ENCODE results near the gene ICAM2.
"Not testable (repeated sequence)": the region's sequence is repeated elsewhere in the genome, so short reads cannot be mapped to it uniquely, and the experiment has no call there.

The ICAM2 gene

GRCh38 chr17:64042700-64043485 is 22.5 kb upstream of the ICAM2 start:
- no peak for DNase-seq

GRCh38 chr17:64041912-64042311 is 21.5 kb upstream of the ICAM2 start:
- no peak for DNase-seq

- no peak for DNase-seq
Observed at GRCh38 chr17:64040206-64040605, 19.8 kb upstream of the ICAM2 start.

GRCh38 chr17:64039106-64039400 is 18.6 kb upstream of the ICAM2 start:
- no peak for DNase-seq

- DNase-seq, result no peak
Observed at GRCh38 chr17:64038331-64039105, 18.1 kb upstream of the ICAM2 start.

- no peak for DNase-seq
Observed at GRCh38 chr17:64037802-64038201, 17.4 kb upstream of the ICAM2 start.

GRCh38 chr17:64037180-64037579 is 16.7 kb upstream of the ICAM2 start:
- no peak for DNase-seq

- no peak for DNase-seq
Observed at GRCh38 chr17:64036198-64036922, 15.9 kb upstream of the ICAM2 start.

- no peak for DNase-seq
Observed at GRCh38 chr17:64032081-64032480, 11.6 kb upstream of the ICAM2 start.

- peak; percentile 76 for DNase-seq
Observed at GRCh38 chr17:64028874-64029464, 8.5 kb upstream of the ICAM2 start.

- DNase-seq, result peak; percentile 88
Observed at GRCh38 chr17:64025732-64026294, 5.4 kb upstream of the ICAM2 start.

- DNase-seq, result peak; percentile 56
Observed at GRCh38 chr17:64024781-64025731, 4.6 kb upstream of the ICAM2 start.

GRCh38 chr17:64024215-64024654 is 3.8 kb upstream of the ICAM2 start:
- DNase-seq, result no peak

- DNase-seq, result peak; percentile 11
Observed at GRCh38 chr17:64022611-64023063, 2.2 kb upstream of the ICAM2 start.

- not testable (repeated sequence) for DNase-seq
Observed at GRCh38 chr17:64019551-64019961, 877 bp downstream of the ICAM2 start.

- no peak for DNase-seq
Observed at GRCh38 chr17:64017381-64017980, 3.0 kb downstream of the ICAM2 start.

- DNase-seq, result no peak
Observed at GRCh38 chr17:64016974-64017373, 3.5 kb downstream of the ICAM2 start.

- DNase-seq, result no peak
Observed at GRCh38 chr17:64016231-64016784, 4.1 kb downstream of the ICAM2 start.

- no peak for DNase-seq
Observed at GRCh38 chr17:64015447-64015846, 5.0 kb downstream of the ICAM2 start.

GRCh38 chr17:64009571-64010402 is 10.6 kb downstream of the ICAM2 start:
- DNase-seq, result no peak

Measured in activated naive CD4-positive, alpha-beta T cell treated with Interleukin-2 at 50 U/mL for 16 hours (primary cell).